Measurements from ENCODE around the gene ING4. TPM values are rescaled to one million over a fixed set of nuclear protein-coding genes. Genes with fewer than 3 reads are reported as not detected.

Gene ING4
- total and polyA plus RNA-seq, 2 of the 13 experiments (the other 11 are each of a cell fraction or from before 2014, with no cell fraction given) = 14.4 to 32.4 TPM

DNA sequence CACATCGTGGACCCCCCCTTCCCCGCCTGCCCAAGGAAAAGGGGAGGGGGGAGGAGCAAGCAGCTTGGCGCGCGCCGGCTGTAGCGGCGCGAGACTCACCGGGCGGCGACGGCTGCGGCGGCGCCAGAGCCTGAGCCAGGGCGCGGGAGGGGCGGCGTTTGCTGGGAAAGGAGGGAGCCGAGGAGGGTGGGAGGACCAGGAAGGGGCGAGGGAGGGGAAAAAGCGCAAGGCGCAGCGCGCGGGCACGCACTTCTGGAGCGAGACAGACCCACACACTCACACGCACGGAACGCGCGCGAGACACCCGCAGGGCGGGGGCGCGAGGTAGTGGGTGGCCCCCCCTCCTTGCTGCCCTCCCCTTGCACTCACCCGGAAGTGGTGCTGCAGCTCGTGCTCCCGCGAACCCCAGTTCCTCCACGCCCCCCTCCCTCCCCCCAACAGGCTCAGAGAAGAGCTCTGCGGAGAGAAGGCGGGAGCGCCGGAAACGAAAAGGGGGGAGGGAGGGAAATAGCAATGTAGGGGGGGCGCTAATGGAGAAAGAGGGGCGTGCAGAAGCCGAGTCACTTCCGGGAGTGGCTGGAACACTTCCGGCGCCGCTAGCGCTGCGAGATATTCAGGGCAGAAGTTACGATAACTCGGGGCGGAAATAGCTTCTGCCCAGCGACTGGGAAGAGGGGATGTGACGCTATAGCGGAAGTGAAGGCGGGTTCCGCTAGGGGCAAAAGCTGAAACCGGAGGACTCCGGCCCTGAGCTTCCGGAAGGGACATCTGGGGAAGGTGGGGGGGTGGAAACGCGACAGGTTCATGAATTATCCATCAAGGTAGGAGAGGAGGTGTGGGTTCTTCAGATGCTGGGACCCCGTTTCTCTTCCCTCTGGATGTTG lies 26.3 kb upstream of the ING4 start, which contains the start of gene ZNF384 (continued):
- TF ChIP-seq ZIK1 (CRISPR knock-in tag; IDR thresholded peaks at IDR 0.05; ENCODE audit: borderline replicate concordance, low read depth) (no peak; the same call in 1 of the 2 replicates), TMF1 (CRISPR knock-in tag; IDR thresholded peaks at IDR 0.05; ENCODE audit: low read depth) (peak; percentile 38; the same call in 1 of the 2 replicates), CENPX (CRISPR knock-in tag; IDR thresholded peaks at IDR 0.05) (no peak), NFE2 (CRISPR knock-in tag; IDR thresholded peaks at IDR 0.05) (no peak), BRD4 (CRISPR knock-in tag; IDR thresholded peaks at IDR 0.05) (0 out of 2 replicates have a peak, but pooled peaks have one; percentile 55), PLRG1 (conservative IDR thresholded peaks at IDR 0.05) (no peak), RFX3 (CRISPR knock-in tag; IDR thresholded peaks at IDR 0.05) (no peak), ZNF17 (CRISPR knock-in tag; IDR thresholded peaks at IDR 0.05) (no peak), CHD2 (IDR thresholded peaks at IDR 0.05; ENCODE audit: low read depth, low read length) (peak; percentile 83), ZNF841 (CRISPR knock-in tag; IDR thresholded peaks at IDR 0.05; ENCODE audit: borderline replicate concordance) (no peak), ARHGAP35 (CRISPR knock-in tag; IDR thresholded peaks at IDR 0.05; ENCODE audit: borderline replicate concordance) (no peak), ZKSCAN8 (CRISPR knock-in tag; IDR thresholded peaks at IDR 0.05; ENCODE audit: borderline replicate concordance) (no peak)
- TF ChIP-seq, protein P1, sequence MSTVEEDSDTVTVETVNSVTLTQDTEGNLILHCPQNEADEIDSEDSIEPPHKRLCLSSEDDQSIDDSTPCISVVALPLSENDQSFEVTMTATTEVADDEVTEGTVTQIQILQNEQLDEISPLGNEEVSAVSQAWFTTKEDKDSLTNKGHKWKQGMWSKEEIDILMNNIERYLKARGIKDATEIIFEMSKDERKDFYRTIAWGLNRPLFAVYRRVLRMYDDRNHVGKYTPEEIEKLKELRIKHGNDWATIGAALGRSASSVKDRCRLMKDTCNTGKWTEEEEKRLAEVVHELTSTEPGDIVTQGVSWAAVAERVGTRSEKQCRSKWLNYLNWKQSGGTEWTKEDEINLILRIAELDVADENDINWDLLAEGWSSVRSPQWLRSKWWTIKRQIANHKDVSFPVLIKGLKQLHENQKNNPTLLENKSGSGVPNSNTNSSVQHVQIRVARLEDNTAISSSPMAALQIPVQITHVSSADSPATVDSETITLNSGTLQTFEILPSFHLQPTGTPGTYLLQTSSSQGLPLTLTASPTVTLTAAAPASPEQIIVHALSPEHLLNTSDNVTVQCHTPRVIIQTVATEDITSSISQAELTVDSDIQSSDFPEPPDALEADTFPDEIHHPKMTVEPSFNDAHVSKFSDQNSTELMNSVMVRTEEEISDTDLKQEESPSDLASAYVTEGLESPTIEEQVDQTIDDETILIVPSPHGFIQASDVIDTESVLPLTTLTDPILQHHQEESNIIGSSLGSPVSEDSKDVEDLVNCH (CRISPR knock-in tag; IDR thresholded peaks at IDR 0.05) = no peak
- TF ChIP-seq, protein P2, sequence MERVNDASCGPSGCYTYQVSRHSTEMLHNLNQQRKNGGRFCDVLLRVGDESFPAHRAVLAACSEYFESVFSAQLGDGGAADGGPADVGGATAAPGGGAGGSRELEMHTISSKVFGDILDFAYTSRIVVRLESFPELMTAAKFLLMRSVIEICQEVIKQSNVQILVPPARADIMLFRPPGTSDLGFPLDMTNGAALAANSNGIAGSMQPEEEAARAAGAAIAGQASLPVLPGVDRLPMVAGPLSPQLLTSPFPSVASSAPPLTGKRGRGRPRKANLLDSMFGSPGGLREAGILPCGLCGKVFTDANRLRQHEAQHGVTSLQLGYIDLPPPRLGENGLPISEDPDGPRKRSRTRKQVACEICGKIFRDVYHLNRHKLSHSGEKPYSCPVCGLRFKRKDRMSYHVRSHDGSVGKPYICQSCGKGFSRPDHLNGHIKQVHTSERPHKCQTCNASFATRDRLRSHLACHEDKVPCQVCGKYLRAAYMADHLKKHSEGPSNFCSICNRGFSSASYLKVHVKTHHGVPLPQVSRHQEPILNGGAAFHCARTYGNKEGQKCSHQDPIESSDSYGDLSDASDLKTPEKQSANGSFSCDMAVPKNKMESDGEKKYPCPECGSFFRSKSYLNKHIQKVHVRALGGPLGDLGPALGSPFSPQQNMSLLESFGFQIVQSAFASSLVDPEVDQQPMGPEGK (CRISPR knock-in tag; IDR thresholded peaks at IDR 0.05) = peak; percentile 95
- TF ChIP-seq, protein P3, sequence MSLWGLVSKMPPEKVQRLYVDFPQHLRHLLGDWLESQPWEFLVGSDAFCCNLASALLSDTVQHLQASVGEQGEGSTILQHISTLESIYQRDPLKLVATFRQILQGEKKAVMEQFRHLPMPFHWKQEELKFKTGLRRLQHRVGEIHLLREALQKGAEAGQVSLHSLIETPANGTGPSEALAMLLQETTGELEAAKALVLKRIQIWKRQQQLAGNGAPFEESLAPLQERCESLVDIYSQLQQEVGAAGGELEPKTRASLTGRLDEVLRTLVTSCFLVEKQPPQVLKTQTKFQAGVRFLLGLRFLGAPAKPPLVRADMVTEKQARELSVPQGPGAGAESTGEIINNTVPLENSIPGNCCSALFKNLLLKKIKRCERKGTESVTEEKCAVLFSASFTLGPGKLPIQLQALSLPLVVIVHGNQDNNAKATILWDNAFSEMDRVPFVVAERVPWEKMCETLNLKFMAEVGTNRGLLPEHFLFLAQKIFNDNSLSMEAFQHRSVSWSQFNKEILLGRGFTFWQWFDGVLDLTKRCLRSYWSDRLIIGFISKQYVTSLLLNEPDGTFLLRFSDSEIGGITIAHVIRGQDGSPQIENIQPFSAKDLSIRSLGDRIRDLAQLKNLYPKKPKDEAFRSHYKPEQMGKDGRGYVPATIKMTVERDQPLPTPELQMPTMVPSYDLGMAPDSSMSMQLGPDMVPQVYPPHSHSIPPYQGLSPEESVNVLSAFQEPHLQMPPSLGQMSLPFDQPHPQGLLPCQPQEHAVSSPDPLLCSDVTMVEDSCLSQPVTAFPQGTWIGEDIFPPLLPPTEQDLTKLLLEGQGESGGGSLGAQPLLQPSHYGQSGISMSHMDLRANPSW (CRISPR knock-in tag; IDR thresholded peaks at IDR 0.05; ENCODE audit: borderline replicate concordance) = no peak
- TF ChIP-seq, protein P4, sequence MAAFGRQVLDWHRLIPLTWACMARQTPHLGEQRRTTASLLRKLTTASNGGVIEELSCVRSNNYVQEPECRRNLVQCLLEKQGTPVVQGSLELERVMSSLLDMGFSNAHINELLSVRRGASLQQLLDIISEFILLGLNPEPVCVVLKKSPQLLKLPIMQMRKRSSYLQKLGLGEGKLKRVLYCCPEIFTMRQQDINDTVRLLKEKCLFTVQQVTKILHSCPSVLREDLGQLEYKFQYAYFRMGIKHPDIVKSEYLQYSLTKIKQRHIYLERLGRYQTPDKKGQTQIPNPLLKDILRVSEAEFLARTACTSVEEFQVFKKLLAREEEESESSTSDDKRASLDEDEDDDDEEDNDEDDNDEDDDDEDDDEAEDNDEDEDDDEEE (CRISPR knock-in tag; IDR thresholded peaks at IDR 0.05) = no peak
- TF ChIP-seq, protein P5, sequence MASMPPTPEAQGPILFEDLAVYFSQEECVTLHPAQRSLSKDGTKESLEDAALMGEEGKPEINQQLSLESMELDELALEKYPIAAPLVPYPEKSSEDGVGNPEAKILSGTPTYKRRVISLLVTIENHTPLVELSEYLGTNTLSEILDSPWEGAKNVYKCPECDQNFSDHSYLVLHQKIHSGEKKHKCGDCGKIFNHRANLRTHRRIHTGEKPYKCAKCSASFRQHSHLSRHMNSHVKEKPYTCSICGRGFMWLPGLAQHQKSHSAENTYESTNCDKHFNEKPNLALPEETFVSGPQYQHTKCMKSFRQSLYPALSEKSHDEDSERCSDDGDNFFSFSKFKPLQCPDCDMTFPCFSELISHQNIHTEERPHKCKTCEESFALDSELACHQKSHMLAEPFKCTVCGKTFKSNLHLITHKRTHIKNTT (CRISPR knock-in tag; IDR thresholded peaks at IDR 0.05) = no peak
- TF ChIP-seq, protein P6, sequence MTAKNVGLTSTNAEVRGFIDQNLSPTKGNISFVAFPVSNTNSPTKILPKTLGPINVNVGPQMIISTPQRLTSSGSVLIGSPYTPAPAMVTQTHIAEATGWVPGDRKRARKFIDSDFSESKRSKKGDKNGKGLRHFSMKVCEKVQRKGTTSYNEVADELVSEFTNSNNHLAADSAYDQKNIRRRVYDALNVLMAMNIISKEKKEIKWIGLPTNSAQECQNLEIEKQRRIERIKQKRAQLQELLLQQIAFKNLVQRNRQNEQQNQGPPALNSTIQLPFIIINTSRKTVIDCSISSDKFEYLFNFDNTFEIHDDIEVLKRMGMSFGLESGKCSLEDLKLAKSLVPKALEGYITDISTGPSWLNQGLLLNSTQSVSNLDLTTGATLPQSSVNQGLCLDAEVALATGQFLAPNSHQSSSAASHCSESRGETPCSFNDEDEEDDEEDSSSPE (CRISPR knock-in tag; IDR thresholded peaks at IDR 0.05) = peak; percentile 66
